HG03066 (cell line): ENCODE results near the gene RUNX2.

Source experiments
- ATAC-seq: cut with Tn5 transposase; IDR thresholded peaks from one replicate; pipeline ENCODE4 v1.9.1; 2021; ENCODE audit warnings: low read depth; ENCODE audit not compliant: unreplicated experiment

RUNX2 gene

GRCh38 chr6:45477790-45478189, 149.7 kb downstream of the RUNX2 start:
- ATAC-seq = no peak

- no peak for ATAC-seq
Observed at GRCh38 chr6:45478240-45478639, 150.1 kb downstream of the RUNX2 start.

- ATAC-seq = peak; percentile 89
Observed at GRCh38 chr6:45479834-45480751, 152.0 kb downstream of the RUNX2 start.

- no peak for ATAC-seq
Observed at GRCh38 chr6:45480752-45481415, 152.8 kb downstream of the RUNX2 start.

- ATAC-seq = no peak
Observed at GRCh38 chr6:45483021-45483420, 154.9 kb downstream of the RUNX2 start.

GRCh38 chr6:45483501-45483900, 155.4 kb downstream of the RUNX2 start:
- no peak for ATAC-seq

GRCh38 chr6:45486736-45487135, 158.6 kb downstream of the RUNX2 start:
- ATAC-seq = no peak

GRCh38 chr6:45487645-45488044, 159.5 kb downstream of the RUNX2 start:
- ATAC-seq = no peak

GRCh38 chr6:45488269-45488668, 160.1 kb downstream of the RUNX2 start:
- no peak for ATAC-seq

GRCh38 chr6:45488889-45489288, 160.8 kb downstream of the RUNX2 start:
- no peak for ATAC-seq

GRCh38 chr6:45491048-45491735, 163.1 kb downstream of the RUNX2 start:
- no peak for ATAC-seq

- no peak for ATAC-seq
Observed at GRCh38 chr6:45491874-45492273, 163.7 kb downstream of the RUNX2 start.

GRCh38 chr6:45493761-45494160, 165.6 kb downstream of the RUNX2 start:
- ATAC-seq = no peak

- no peak for ATAC-seq
Observed at GRCh38 chr6:45494416-45495135, 166.4 kb downstream of the RUNX2 start.

- ATAC-seq = no peak
Observed at GRCh38 chr6:45495429-45496084, 167.4 kb downstream of the RUNX2 start.

GRCh38 chr6:45496085-45496433, 167.9 kb downstream of the RUNX2 start:
- no peak for ATAC-seq

GRCh38 chr6:45498591-45498990, 170.5 kb downstream of the RUNX2 start:
- ATAC-seq = no peak

- ATAC-seq = no peak
Observed at GRCh38 chr6:45500924-45501816, 173.0 kb downstream of the RUNX2 start.

GRCh38 chr6:45502456-45502855, 174.3 kb downstream of the RUNX2 start:
- no peak for ATAC-seq
